Esophagus muscularis mucosa (tissue), 4 donors: ENCODE results near the gene ARHGAP21. TPM values are rescaled to one million over a fixed set of nuclear protein-coding genes. Genes with fewer than 3 reads are reported as not detected.

ENCODE experiments used
- DNase-seq: peaks from one replicate; pipeline ENCODE4 v3.0.0-alpha.2; 2017; ENCODE audit errors: extremely low spot score
- H3K27ac ChIP-seq, 4 donors: fragments of 200-600 bp; sonication (generic); replicated peaks in 1 of 4; 1 replicate in 3 of 4; 2 replicates in 1 of 4; pipeline ENCODE4 v1.5.1; 2016 to 2019; ENCODE audit warnings: mild to moderate bottlenecking in 1 of 4
- H3K27me3 ChIP-seq, 4 donors: fragments of 200-600 bp; sonication (generic); one replicate each; pipeline versions ENCODE4 v1.5.1 to v1.6.0; 2016 to 2019
- H3K36me3 ChIP-seq, 4 donors: fragments of 200-600 bp; sonication (generic); one replicate each; pipeline ENCODE4 v1.5.1; 2016 to 2019
- H3K4me1 ChIP-seq, 4 donors: fragments of 200-600 bp; sonication (generic); one replicate each; pipeline ENCODE4 v1.5.1; 2016 to 2019
- H3K4me3 ChIP-seq, 4 donors: fragments of 200-600 bp; sonication (generic); 1 replicate in 2 of 4; 2 replicates in 2 of 4; pipeline ENCODE4 v1.5.1; 2016 to 2019; ENCODE audit warnings: mild to moderate bottlenecking in 4 of 4, moderate library complexity in 1 of 4
- H3K9me3 ChIP-seq, 4 donors: fragments of 200-600 bp; sonication (generic); 1 replicate in 3 of 4; 2 replicates in 1 of 4; pipeline ENCODE4 v1.5.1; 2016 to 2019
- CTCF ChIP-seq, 3 experiments: fragments of 200-600 bp in 2 of 3; fragments of 450-650 bp in 1 of 3; sonication (generic) in 2 of 3; IDR thresholded peaks; one replicate each; pipeline ENCODE4 v1.5.1; 2017 to 2019; ENCODE audit warnings: antibody characterized with exemption in 3 of 3, mild to moderate bottlenecking in 2 of 3, moderate library complexity in 1 of 3
- EP300 ChIP-seq: sonication (generic); formaldehyde crosslinking; IDR thresholded peaks from one replicate; pipeline ENCODE4 v1.6.1; 2017; ENCODE audit warnings: antibody characterized with exemption
- POLR2A ChIP-seq: fragments of 450-650 bp; IDR thresholded peaks from one replicate; pipeline ENCODE4 v1.6.1; 2017; ENCODE audit warnings: antibody characterized with exemption, moderate library complexity, mild to moderate bottlenecking, low read depth
- POLR2AphosphoS5 ChIP-seq, 2 donors: sonication (generic); formaldehyde crosslinking; IDR thresholded peaks; one replicate each; pipeline ENCODE4 v1.6.1; 2017; ENCODE audit warnings: antibody characterized with exemption in 2 of 2
- WGBS: methylation state at CpG from one replicate; pipeline ENCODE4 v1.1.5; 2018; 5-methylcytosine and 5-hydroxymethylcytosine counted together
- intact Hi-C: fragments of 100-400 bp; cut with DNase I; formaldehyde crosslinking; loops from one replicate; pipeline ENCODE4 v1.15.1; 2023
- total RNA-seq, 4 donors: library from RNA; depleted of rRNA; stranded (reverse); fragments of >200 nt; gene quantifications; one replicate each; pipeline versions ENCODE4 v1.1.0 to v1.2.1, GENCODE V29; 2016

The ARHGAP21 gene
- total RNA-seq, 4 donors from 2014 or later = 52.7 to 65.7 (median 61.1) TPM

- 95% methylated on average over 1 of the region's 1 CpG for WGBS
- Histone ChIP-seq H3K4me3 (no peak overlapping the region), H3K4me1 (peaks cover 51 to 79% (median 64%) of the 10 kb centered on the region in 4 donors), H3K36me3 (no peaks in the 10 kb centered on the region), H3K27me3 (no peaks in the 10 kb centered on the region), H3K9me3 (no peaks in the 10 kb centered on the region), H3K27ac (no peak overlapping the region)
- TF ChIP-seq POLR2A = no peak
- TF ChIP-seq EP300 = no peak
- TF ChIP-seq CTCF (IDR thresholded peaks at IDR 0.05) = no peak
- TF ChIP-seq POLR2AphosphoS5 (IDR thresholded peaks at IDR 0.05) = no peak
- DNase-seq = no peak
- intact Hi-C loops = no loop called here
Observed at GRCh38 chr10:24713086-24713485, 10.6 kb downstream of the ARHGAP21 start.

DNA sequence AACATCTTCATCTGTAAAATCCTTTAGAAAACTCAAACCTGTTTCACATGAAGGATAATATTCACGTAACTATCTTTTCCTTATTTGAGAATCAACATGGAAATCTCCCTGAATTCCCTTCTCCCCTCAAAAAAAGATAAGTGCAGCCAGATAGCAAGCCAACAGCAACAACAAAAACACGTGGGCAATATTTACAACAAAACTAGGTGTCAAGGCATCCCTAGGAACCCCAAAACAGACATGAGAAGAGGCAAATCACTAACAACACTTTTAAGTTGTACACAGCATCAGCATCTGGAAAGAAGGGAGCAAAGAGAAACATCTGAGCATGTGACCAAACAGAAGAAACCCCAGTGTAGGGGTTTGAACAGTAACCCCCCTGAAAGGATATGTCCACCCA lies 12.2 kb downstream of the ARHGAP21 start:
- H3K27ac ChIP-seq = no peak overlapping the region
- no peak for DNase-seq
- H3K36me3 ChIP-seq = no peaks in the 10 kb centered on the region
- TF ChIP-seq EP300 (no peak), POLR2A (no peak), POLR2AphosphoS5 (IDR thresholded peaks at IDR 0.05) (no peak), CTCF (IDR thresholded peaks at IDR 0.05) (no peak)
- H3K9me3 ChIP-seq = no peaks in the 10 kb centered on the region
- intact Hi-C loops = no loop called here
- H3K27me3 ChIP-seq = no peaks in the 10 kb centered on the region
- peaks cover 52 to 76% (median 64%) of the 10 kb centered on the region in 4 donors for H3K4me1 ChIP-seq
- no peak overlapping the region for H3K4me3 ChIP-seq
- WGBS = 51% methylated on average over 2 of the region's 2 CpGs

GRCh38 chr10:24708081-24708480 lies 15.6 kb downstream of the ARHGAP21 start:
- WGBS = 90% methylated on average over 3 of the region's 3 CpGs
- Histone ChIP-seq H3K9me3 (no peaks in the 10 kb centered on the region), H3K4me1 (peaks cover 41 to 65% (median 51%) of the 10 kb centered on the region in 4 donors), H3K27me3 (no peaks in the 10 kb centered on the region), H3K36me3 (no peaks in the 10 kb centered on the region), H3K27ac (no peak overlapping the region), H3K4me3 (no peak overlapping the region)
- DNase-seq = no peak
- intact Hi-C loops = no loop called here
- TF ChIP-seq POLR2AphosphoS5 (IDR thresholded peaks at IDR 0.05) = no peak
- no peak for TF ChIP-seq POLR2A
- no peak for TF ChIP-seq EP300

DNA sequence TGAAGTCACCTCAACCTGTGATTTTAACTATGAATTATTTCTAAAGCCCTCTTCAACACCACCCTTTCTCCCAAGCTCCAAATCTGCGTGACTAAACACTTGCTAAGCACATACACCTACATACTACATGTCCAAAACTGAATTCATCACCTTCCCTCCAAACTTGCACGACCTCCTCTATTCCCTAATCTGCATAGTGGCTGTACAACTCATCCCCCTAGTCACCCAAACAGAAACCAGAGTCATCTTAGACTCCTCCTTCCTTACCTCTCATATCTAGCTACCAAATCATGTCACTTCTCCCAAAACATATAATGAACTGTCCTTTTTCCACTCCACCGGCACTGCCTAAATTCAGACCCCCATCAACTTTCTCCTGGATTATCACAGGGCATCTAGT lies 16.2 kb downstream of the ARHGAP21 start:
- Histone ChIP-seq H3K9me3 (no peaks in the 10 kb centered on the region), H3K27me3 (no peaks in the 10 kb centered on the region), H3K4me1 (peaks cover 45 to 59% (median 47%) of the 10 kb centered on the region in 4 donors), H3K27ac (no peak overlapping the region), H3K4me3 (no peak overlapping the region), H3K36me3 (no peaks in the 10 kb centered on the region)
- DNase-seq = no peak
- intact Hi-C loops = no loop called here
- no peak for TF ChIP-seq EP300
- no peak for TF ChIP-seq POLR2A
- no peak for TF ChIP-seq POLR2AphosphoS5 (IDR thresholded peaks at IDR 0.05)
- TF ChIP-seq CTCF (IDR thresholded peaks at IDR 0.05) = no peak
- 80% methylated on average over 3 of the region's 3 CpGs for WGBS

- Histone ChIP-seq H3K4me3 (no peak overlapping the region), H3K36me3 (no peaks in the 10 kb centered on the region), H3K27me3 (no peaks in the 10 kb centered on the region), H3K4me1 (peaks cover 38 to 51% (median 45%) of the 10 kb centered on the region in 4 donors), H3K9me3 (no peaks in the 10 kb centered on the region), H3K27ac (no peak overlapping the region)
- TF ChIP-seq POLR2A = no peak
- TF ChIP-seq CTCF (IDR thresholded peaks at IDR 0.05) = no peak
- TF ChIP-seq POLR2AphosphoS5 (IDR thresholded peaks at IDR 0.05) = no peak
- TF ChIP-seq EP300 = no peak
- intact Hi-C loops = no loop called here
- no peak for DNase-seq
- WGBS = 57% methylated on average over 7 of the region's 7 CpGs
Observed at GRCh38 chr10:24706479-24707118, 17.1 kb downstream of the ARHGAP21 start.
